RWPE2 (cell line): ENCODE results near the gene RPS19BP1.

Source experiments
- ATAC-seq: fragments of 200-7000 bp; cut with Tn5 transposase; 3 replicates; pipeline ENCODE4 v1.9.1; 2021; ENCODE audit warnings: low read depth
- DNase-seq: peaks from one replicate; pipeline ENCODE4 v3.0.0-alpha.2; 2020; ENCODE audit warnings: low spot score
- H3K27ac ChIP-seq: fragments of 450-650 bp; 2 replicates; pipeline ENCODE4 v1.5.1; 2017; ENCODE audit warnings: mild to moderate bottlenecking; ENCODE audit not compliant: poor library complexity, severe bottlenecking
- H3K27me3 ChIP-seq: fragments of 250-450 bp; sonication (Bioruptor Pico); 2 replicates; pipeline ENCODE4 v1.5.1; 2021; ENCODE audit warnings: mild to moderate bottlenecking, moderate library complexity; ENCODE audit not compliant: insufficient read depth, poor library complexity, severe bottlenecking
- H3K36me3 ChIP-seq: fragments of 250-450 bp; sonication (Bioruptor Pico); 2 replicates; pipeline ENCODE4 v1.5.1; 2020; ENCODE audit warnings: low read depth, mild to moderate bottlenecking, moderate library complexity
- H3K4me1 ChIP-seq: fragments of 250-450 bp; sonication (Bioruptor Pico); 2 replicates; pipeline ENCODE4 v1.5.1; 2021; ENCODE audit warnings: mild to moderate bottlenecking, moderate library complexity; ENCODE audit not compliant: insufficient read depth, poor library complexity, severe bottlenecking
- H3K4me3 ChIP-seq: fragments of 250-450 bp; sonication (Bioruptor Pico); 2 replicates; pipeline ENCODE4 v1.5.1; 2021; ENCODE audit warnings: mild to moderate bottlenecking, moderate library complexity; ENCODE audit not compliant: severe bottlenecking
- H3K9me3 ChIP-seq: fragments of 250-450 bp; sonication (Bioruptor Pico); 2 replicates; pipeline ENCODE4 v1.5.1; 2021; ENCODE audit warnings: mild to moderate bottlenecking, moderate library complexity; ENCODE audit not compliant: severe bottlenecking
- TF ChIP-seq, protein P1 (sequence below): fragments of 450-650 bp; IDR thresholded peaks from one replicate; pipeline ENCODE4 v1.5.1; 2017; ENCODE audit warnings: mild to moderate bottlenecking, moderate library complexity; ENCODE audit not compliant: poor library complexity, severe bottlenecking

Gene RPS19BP1, protein sequence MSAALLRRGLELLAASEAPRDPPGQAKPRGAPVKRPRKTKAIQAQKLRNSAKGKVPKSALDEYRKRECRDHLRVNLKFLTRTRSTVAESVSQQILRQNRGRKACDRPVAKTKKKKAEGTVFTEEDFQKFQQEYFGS

DNA sequence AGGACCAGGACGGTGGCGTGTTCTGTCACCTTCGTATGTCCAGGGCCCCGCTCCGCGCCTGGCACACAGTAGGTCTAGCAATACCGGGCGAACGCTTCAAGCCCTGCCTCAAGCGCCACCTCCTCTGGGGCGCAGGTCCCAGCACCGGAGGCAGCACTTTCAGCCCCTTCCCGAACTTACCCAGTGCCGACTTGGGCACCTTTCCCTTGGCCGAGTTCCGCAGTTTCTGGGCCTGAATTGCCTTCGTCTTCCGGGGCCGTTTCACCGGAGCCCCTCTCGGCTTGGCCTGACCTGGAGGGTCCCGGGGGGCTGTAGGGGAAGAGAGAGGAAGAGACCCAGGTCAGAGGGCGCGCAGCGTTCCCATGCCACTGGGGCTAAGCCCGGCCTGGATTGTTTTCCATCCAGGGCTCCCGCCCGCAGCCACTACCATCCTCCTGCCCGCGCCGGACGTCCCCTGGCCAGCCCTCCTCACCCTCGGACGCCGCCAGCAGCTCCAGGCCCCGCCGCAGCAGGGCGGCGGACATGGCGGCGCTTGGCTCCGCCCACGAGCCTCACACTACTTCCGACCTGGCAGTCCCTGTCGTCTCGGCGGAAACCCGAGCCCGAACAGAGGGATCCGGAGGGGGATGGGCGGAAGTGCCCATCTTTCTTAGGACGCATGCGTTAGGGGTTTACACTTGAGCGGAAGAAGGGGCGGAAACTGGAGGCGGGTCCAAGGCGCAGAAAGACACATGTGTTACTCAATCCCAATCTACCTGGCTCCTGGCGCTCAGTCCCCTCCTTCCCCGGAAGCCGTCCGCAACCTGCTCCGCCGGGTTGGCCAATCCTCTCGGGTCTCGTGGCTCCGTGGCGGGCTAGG, at the start of gene RPS19BP1:
RPS19BP1 (minus strand) TSS at position 534 of the 859 bp plus-strand sequence; CDS start at position 524, 10 bp downstream.
- Histone ChIP-seq H3K9me3 (no peaks in the 10 kb centered on the region), H3K4me3 (peak within 1 kb of the TSS; percentile 75), H3K27me3 (no peaks in the 10 kb centered on the region), H3K4me1 (peaks cover 7% of the 10 kb centered on the region), H3K36me3 (peaks cover 39% of the 10 kb centered on the region), H3K27ac (peak within 1 kb of the TSS; percentile 62)
- TF ChIP-seq, protein P1, sequence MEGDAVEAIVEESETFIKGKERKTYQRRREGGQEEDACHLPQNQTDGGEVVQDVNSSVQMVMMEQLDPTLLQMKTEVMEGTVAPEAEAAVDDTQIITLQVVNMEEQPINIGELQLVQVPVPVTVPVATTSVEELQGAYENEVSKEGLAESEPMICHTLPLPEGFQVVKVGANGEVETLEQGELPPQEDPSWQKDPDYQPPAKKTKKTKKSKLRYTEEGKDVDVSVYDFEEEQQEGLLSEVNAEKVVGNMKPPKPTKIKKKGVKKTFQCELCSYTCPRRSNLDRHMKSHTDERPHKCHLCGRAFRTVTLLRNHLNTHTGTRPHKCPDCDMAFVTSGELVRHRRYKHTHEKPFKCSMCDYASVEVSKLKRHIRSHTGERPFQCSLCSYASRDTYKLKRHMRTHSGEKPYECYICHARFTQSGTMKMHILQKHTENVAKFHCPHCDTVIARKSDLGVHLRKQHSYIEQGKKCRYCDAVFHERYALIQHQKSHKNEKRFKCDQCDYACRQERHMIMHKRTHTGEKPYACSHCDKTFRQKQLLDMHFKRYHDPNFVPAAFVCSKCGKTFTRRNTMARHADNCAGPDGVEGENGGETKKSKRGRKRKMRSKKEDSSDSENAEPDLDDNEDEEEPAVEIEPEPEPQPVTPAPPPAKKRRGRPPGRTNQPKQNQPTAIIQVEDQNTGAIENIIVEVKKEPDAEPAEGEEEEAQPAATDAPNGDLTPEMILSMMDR = no peak
- DNase-seq = peak; percentile 99
- peak; percentile 78 for ATAC-seq

DNA sequence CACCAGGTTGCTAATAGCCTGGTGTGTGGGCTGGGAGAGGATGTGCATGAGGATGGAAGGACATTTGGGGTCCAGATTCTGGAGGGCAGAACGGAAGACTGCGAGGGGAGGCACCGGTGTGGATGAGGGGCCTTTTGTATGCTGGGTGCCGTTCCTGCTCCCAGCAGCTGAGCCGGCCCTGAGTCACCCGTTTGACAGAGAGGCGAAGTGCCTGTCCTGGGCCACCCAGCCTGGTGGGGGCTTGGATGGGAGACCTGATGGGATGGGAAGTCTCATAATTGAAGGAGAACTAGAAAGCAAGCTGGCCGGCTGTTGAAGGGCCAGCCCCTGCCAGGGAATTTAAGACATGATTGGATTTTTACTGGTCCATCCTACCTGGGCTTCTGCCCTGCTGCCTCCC, 48.8 kb upstream of the RPS19BP1 start:
- TF ChIP-seq, protein P1 = no peak
- Histone ChIP-seq H3K27me3 (no peaks in the 10 kb centered on the region), H3K4me3 (no peak overlapping the region), H3K36me3 (no peaks in the 10 kb centered on the region), H3K4me1 (no peaks in the 10 kb centered on the region), H3K27ac (no peak overlapping the region), H3K9me3 (no peaks in the 10 kb centered on the region)
- DNase-seq (no peak), ATAC-seq (no peak)

DNA sequence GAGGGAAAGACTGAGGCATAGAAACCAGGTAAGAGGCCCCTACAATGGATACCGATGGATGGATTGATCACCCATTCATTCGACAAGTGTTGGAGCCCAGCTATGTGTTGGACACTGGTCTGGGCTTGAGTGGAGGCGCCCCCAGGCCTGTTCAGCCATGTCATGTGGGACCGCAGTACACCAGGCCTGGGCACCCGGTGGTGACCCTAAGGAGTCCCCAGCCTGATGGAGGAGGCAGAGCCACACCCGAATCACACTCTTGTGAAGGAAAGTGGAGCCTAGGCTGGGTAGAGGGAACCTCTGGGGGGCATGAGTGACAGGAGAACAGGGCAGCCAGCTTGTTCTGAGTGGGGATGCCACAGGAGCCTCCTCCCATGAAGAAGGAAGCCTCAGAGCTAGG, 48.2 kb upstream of the RPS19BP1 start:
- no peak for DNase-seq
- Histone ChIP-seq H3K4me1 (no peaks in the 10 kb centered on the region), H3K27ac (no peak overlapping the region), H3K4me3 (no peak overlapping the region), H3K27me3 (no peaks in the 10 kb centered on the region), H3K9me3 (no peaks in the 10 kb centered on the region), H3K36me3 (no peaks in the 10 kb centered on the region)
- TF ChIP-seq, protein P1 = no peak
- ATAC-seq = no peak

DNA sequence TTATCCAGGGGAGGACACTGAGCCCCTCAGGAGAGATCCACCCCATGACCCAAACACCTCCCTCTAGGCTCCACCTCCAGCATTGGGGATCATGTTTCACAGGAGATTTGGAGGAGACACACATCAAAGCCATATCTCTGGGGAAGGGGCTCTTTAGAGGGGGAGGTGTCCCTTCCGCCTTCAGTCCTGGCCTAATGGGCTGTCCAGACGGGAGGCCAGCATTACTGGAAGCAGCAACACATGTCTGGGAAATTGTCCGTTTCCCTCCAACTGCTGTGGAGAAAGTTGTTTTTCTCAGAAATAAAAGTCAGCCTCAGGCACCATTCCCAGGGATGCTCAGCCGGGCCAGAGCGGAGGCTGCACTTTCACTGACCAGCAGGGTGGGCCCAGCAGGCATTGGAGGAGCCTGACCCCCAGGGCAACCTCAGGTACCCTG, 47.5 kb upstream of the RPS19BP1 start:
- no peaks in the 10 kb centered on the region for H3K36me3 ChIP-seq
- DNase-seq = no peak
- TF ChIP-seq, protein P1 = no peak
- no peak for ATAC-seq
- H3K4me3 ChIP-seq = no peak overlapping the region
- H3K27ac ChIP-seq = no peak overlapping the region
- no peaks in the 10 kb centered on the region for H3K9me3 ChIP-seq
- H3K4me1 ChIP-seq = peaks cover under 1% of the 10 kb centered on the region
- H3K27me3 ChIP-seq = no peaks in the 10 kb centered on the region

DNA sequence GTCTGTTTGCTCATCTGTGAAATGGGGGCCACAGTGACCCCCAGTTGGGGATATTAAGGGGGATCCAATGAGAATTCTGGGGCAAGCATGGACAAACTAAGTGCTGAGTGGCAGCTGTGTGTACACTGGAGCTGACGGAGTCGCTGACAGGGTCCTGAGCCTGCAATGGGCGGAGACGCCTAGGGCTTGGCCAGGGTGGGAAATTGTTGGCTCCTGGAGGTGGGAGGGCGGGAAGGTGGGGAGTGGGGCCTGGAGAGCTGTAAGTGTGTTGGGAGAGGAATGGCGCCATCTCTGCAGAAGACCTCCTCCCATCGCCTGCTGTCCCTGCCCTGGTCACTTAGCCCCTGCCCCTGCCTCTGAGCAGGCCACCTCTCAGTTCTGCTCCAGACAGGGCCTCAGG, 45.4 kb upstream of the RPS19BP1 start:
- no peak overlapping the region for H3K4me3 ChIP-seq
- DNase-seq (no peak), ATAC-seq (no peak)
- H3K36me3 ChIP-seq = no peaks in the 10 kb centered on the region
- H3K27me3 ChIP-seq = no peaks in the 10 kb centered on the region
- H3K27ac ChIP-seq = no peak overlapping the region
- H3K9me3 ChIP-seq = no peaks in the 10 kb centered on the region
- TF ChIP-seq, protein P1 = no peak
- peaks cover 9% of the 10 kb centered on the region for H3K4me1 ChIP-seq
